Mucosa of stomach (tissue), 1 donor: ENCODE results near the gene TGM2.

Source experiments
- H3K27me3 ChIP-seq: one replicate; pipeline ENCODE4 v1.7.0; 2013; ENCODE audit warnings: mild to moderate bottlenecking, low read length; ENCODE audit not compliant: control insufficient read depth, insufficient read depth
- H3K36me3 ChIP-seq: one replicate; pipeline ENCODE4 v1.7.0; 2013; ENCODE audit warnings: low read length; ENCODE audit not compliant: control insufficient read depth, insufficient read depth
- H3K4me1 ChIP-seq: one replicate; pipeline ENCODE4 v1.7.0; 2013; ENCODE audit warnings: mild to moderate bottlenecking, low read length; ENCODE audit not compliant: control insufficient read depth, insufficient read depth
- H3K4me3 ChIP-seq: one replicate; pipeline ENCODE4 v1.7.0; 2013; ENCODE audit warnings: low read length
- H3K9ac ChIP-seq: one replicate; pipeline ENCODE4 v1.7.0; 2013; ENCODE audit warnings: mild to moderate bottlenecking, low read length, moderate library complexity
- H3K9me3 ChIP-seq: one replicate; pipeline ENCODE4 v1.7.0; 2013; ENCODE audit warnings: mild to moderate bottlenecking, low read length, moderate library complexity; ENCODE audit not compliant: control insufficient read depth
- donor health status: Pancreatic carcinoma.

The TGM2 gene

DNA sequence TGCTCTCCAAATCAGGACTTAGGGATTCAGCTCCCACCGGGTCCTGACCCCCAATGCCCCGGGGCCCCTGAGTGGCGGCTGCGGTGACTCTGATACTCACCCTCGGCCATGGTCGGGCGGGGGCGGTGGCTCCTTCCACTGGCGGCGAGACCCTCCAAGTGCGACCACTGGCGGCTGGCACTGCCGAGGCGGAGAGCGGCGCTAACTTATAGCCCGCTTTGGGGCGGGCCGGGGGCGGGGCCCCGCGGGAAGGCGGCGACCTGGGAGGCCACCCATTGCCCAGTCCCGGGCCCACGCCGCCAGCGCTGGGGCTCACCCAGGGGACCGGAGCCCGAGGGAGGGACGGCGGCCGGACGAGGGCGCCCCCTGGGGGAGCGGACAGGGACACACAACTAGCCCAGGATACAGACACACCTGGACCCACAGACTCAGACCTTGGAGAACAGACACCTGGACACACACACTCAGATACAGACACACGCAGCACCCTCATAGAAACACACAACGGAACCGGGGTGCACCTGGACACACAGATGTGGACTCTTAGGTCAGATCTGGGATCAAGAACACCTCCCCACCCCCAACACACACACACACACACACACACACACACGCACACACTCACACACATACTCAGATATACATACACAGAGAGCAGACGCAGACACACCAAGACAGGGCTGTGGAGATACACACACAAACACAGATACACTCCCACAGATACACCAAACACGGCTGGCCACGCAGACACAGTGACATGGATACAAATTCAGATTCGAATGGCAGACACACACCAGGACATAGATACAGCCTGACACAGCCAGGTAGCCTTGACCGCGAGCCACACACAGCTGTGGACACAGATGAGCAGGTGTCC lies at the start of gene TGM2:
Gene TGM2 (minus strand): TSS at position 182 of the 877 bp plus-strand sequence. CDS start 72 bp downstream, at position 110.
- H3K9ac ChIP-seq, result peak within 1 kb of the TSS; percentile 52
- peaks cover 4% of the 10 kb centered on the region for H3K27me3 ChIP-seq
- no peak within 1 kb of the TSS for H3K4me3 ChIP-seq
- no peaks in the 10 kb centered on the region for H3K36me3 ChIP-seq
- H3K4me1 ChIP-seq, result peaks cover 22% of the 10 kb centered on the region
- H3K9me3 ChIP-seq, result no peaks in the 10 kb centered on the region

- no peaks in the 10 kb centered on the region for H3K36me3 ChIP-seq
- no peaks in the 10 kb centered on the region for H3K9me3 ChIP-seq
- no peak overlapping the region for H3K9ac ChIP-seq
- H3K27me3 ChIP-seq, result no peaks in the 10 kb centered on the region
- H3K4me3 ChIP-seq, result no peak overlapping the region
- H3K4me1 ChIP-seq, result no peaks in the 10 kb centered on the region
These were observed 49.5 kb upstream of the TGM2 start for GRCh38 chr20:38214256-38215193.

- Histone ChIP-seq H3K4me1 (no peaks in the 10 kb centered on the region), H3K9ac (no peak overlapping the region), H3K4me3 (no peak overlapping the region), H3K27me3 (no peaks in the 10 kb centered on the region), H3K9me3 (no peaks in the 10 kb centered on the region), H3K36me3 (no peaks in the 10 kb centered on the region)
These were observed 48.5 kb upstream of the TGM2 start for GRCh38 chr20:38213607-38213940.

DNA sequence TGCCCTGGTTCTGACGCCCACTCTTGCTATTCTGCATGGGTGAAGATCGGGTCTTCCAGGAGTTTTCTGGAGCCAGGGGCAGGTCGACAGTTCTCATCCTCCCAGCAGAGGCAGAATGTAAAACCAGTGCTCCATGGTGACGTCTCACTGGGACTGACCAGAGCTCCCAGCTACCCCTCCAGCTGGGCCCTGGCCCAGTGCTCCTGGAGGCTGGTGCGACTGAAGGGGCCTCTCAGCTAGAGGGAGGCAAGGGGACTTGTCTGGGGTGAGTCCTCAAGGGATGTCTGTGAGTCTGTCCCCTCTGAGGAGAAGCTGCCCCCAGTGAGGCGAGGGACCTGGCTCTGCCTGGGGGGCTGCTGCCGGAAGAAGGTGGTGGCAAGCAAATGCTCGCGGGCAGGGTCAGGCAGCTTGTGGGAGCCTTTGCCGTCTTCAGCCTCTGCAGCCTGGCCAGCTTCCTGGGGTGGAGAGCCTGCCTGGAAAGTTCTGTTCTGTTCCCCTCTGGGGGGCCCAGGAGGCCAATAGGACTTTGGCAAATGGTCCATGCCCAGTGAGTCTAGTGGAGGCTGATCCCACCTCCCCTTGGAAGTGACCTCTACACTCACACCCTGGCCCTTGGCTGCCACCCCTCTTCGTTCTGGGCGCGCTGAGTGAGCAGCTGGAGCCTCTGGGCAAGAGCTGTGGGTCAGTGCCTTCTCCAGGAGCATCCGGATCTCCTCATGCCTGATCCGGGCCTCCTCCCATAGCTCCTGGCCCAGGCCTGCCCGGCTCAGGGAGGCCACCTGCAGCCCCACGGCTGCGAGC lies 47.9 kb upstream of the TGM2 start:
- Histone ChIP-seq H3K4me3 (no peak overlapping the region), H3K4me1 (no peaks in the 10 kb centered on the region), H3K9me3 (no peaks in the 10 kb centered on the region), H3K9ac (no peak overlapping the region), H3K36me3 (no peaks in the 10 kb centered on the region), H3K27me3 (no peaks in the 10 kb centered on the region)

GRCh38 chr20:38211200-38212097 lies 46.4 kb upstream of the TGM2 start:
- Histone ChIP-seq H3K4me3 (no peak overlapping the region), H3K9me3 (no peaks in the 10 kb centered on the region), H3K27me3 (no peaks in the 10 kb centered on the region), H3K4me1 (no peaks in the 10 kb centered on the region), H3K36me3 (no peaks in the 10 kb centered on the region), H3K9ac (no peak overlapping the region)

GRCh38 chr20:38210741-38211140 lies 45.7 kb upstream of the TGM2 start:
- Histone ChIP-seq H3K4me1 (no peaks in the 10 kb centered on the region), H3K4me3 (no peak overlapping the region), H3K9me3 (no peaks in the 10 kb centered on the region), H3K36me3 (no peaks in the 10 kb centered on the region), H3K9ac (no peak overlapping the region), H3K27me3 (no peaks in the 10 kb centered on the region)

DNA sequence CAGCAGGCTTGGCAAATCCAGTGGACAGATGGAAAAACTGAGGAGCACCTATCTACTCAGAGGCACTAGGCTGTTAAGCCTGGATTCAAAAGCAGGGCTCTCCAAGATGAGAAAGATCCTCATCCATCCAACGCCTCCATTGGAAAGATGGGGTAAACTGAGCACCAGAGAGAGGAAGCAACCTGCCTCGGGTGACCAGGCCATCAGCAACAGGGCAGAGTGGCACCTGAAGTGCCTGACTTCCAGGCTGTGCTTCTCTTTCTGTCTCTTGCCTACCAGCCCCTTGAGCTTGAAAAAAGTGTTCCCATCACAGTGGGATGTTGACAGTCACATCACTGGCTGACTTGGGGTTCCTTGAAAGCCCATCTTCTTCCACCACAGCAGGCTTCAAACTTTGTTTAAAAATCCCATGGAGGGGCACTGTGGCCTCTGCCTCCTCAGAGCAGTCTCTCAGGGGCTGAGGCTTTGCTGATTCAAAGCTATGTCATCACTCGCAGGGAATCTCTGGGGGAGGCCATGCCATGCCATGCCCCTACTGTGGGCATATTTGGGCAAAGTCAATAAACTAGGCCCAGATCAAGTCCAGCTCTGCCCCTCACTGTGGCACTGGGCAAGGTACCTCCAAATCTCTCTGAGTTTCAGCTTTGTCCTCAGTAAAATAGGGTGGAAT lies 44.8 kb upstream of the TGM2 start:
- H3K27me3 ChIP-seq, result no peaks in the 10 kb centered on the region
- no peaks in the 10 kb centered on the region for H3K4me1 ChIP-seq
- no peaks in the 10 kb centered on the region for H3K9me3 ChIP-seq
- H3K36me3 ChIP-seq, result no peaks in the 10 kb centered on the region
- no peak overlapping the region for H3K4me3 ChIP-seq
- H3K9ac ChIP-seq, result no peak overlapping the region

- H3K4me1 ChIP-seq, result no peaks in the 10 kb centered on the region
- H3K9ac ChIP-seq, result no peak overlapping the region
- H3K9me3 ChIP-seq, result no peaks in the 10 kb centered on the region
- no peaks in the 10 kb centered on the region for H3K27me3 ChIP-seq
- H3K36me3 ChIP-seq, result no peaks in the 10 kb centered on the region
- H3K4me3 ChIP-seq, result no peak overlapping the region
These were observed 44.1 kb upstream of the TGM2 start for GRCh38 chr20:38209054-38209675.

DNA sequence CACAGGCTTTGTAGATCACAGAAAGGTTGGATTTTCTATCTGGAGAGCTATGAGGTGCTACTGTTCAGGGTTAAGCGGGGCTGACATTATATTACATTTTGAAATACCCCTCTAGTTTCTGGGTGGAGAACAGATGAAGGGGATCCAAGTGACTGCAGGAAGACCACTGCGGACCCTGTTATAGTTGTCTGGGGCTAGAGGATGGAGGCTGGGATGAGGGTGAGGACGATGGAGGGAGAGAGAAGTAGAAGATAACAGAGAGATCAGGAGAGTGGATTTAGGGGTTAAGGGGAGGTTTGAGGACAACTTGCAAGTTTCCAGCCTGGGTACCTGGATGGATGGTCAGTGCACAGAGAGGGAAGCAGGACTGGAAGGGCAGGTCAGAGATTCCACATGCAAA lies 43.5 kb upstream of the TGM2 start:
- no peaks in the 10 kb centered on the region for H3K4me1 ChIP-seq
- H3K36me3 ChIP-seq, result no peaks in the 10 kb centered on the region
- no peak overlapping the region for H3K4me3 ChIP-seq
- H3K9me3 ChIP-seq, result no peaks in the 10 kb centered on the region
- no peak overlapping the region for H3K9ac ChIP-seq
- H3K27me3 ChIP-seq, result no peaks in the 10 kb centered on the region

DNA sequence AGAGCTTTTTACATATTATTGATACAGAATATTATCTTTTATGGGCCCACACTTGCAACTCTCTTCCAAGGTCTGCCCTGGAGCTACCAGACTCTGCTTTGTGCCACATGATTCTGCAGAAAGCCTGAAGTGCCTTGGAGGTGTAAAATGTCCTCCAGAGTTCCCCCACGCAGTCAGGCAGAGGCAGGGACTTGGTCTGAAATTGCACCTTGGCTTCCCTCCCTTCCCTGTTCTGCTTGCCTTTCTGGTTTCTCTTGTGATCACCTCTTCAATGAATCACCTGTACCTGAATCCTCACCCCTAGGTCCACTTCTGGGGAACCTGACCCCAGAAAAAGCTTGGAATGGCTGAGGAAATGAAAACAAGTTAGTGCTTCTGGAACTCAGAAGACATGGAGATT lies 43.0 kb upstream of the TGM2 start:
- no peak overlapping the region for H3K9ac ChIP-seq
- no peaks in the 10 kb centered on the region for H3K36me3 ChIP-seq
- no peaks in the 10 kb centered on the region for H3K27me3 ChIP-seq
- H3K4me1 ChIP-seq, result no peaks in the 10 kb centered on the region
- H3K4me3 ChIP-seq, result no peak overlapping the region
- no peaks in the 10 kb centered on the region for H3K9me3 ChIP-seq
